Measurements from ENCODE around the gene MT1M.
"Not testable (repeated sequence)": the region's sequence is repeated elsewhere in the genome, so short reads cannot be mapped to it uniquely, and the experiment has no call there.

The MT1M gene

GRCh38 chr16:56649820-56650219 lies 17.4 kb downstream of the MT1M start:
- DNase-seq (ENCODE audit: low read depth in 3 of 3) = no peak

DNA sequence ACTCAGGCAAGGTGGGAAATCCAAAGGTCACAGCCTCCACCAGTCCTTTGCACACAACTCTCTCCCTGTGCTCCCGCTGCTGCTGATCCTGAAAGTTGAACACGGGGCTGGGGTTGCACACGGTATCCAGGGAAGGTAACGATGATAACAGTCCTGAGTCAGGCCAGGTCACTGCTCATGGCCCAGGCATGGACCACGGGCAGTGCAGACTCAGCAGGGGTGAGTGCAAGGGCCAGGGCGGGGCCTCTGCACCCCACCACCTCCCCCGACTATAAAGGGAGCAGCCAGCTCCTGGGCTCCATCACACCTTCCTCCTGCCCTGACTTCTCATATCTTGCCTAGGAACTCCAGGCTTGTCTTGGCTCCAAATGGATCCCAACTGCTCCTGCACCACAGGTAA lies 19.1 kb downstream of the MT1M start, which contains the start of gene MT1B:
Gene MT1B, plus strand, starts transcription at position 301 of the 400 bp plus-strand sequence. Its CDS starts 68 bp downstream, at position 369.
- DNase-seq (ENCODE audit: low read depth in 3 of 3) = no peak

- DNase-seq (ENCODE audit: low read depth in 3 of 3) = no peak
Measured at GRCh38 chr16:56652600-56652999, 20.1 kb downstream of the MT1M start.

GRCh38 chr16:56653218-56653617 lies 20.8 kb downstream of the MT1M start:
- no peak for DNase-seq (ENCODE audit: low read depth in 3 of 3)

GRCh38 chr16:56657555-56658326 lies 25.3 kb downstream of the MT1M start, which contains the start of gene MT1F:
Gene MT1F, plus strand, starts transcription at chr16:56657959. Its CDS starts 100 bp downstream, at chr16:56658059.
- DNase-seq (ENCODE audit: low read depth in 3 of 3) = peak in 2 of 3 donors; percentile 49 to 74

- no peak for DNase-seq (ENCODE audit: low read depth in 3 of 3)
Measured at GRCh38 chr16:56658327-56658875, 25.9 kb downstream of the MT1M start.

DNA sequence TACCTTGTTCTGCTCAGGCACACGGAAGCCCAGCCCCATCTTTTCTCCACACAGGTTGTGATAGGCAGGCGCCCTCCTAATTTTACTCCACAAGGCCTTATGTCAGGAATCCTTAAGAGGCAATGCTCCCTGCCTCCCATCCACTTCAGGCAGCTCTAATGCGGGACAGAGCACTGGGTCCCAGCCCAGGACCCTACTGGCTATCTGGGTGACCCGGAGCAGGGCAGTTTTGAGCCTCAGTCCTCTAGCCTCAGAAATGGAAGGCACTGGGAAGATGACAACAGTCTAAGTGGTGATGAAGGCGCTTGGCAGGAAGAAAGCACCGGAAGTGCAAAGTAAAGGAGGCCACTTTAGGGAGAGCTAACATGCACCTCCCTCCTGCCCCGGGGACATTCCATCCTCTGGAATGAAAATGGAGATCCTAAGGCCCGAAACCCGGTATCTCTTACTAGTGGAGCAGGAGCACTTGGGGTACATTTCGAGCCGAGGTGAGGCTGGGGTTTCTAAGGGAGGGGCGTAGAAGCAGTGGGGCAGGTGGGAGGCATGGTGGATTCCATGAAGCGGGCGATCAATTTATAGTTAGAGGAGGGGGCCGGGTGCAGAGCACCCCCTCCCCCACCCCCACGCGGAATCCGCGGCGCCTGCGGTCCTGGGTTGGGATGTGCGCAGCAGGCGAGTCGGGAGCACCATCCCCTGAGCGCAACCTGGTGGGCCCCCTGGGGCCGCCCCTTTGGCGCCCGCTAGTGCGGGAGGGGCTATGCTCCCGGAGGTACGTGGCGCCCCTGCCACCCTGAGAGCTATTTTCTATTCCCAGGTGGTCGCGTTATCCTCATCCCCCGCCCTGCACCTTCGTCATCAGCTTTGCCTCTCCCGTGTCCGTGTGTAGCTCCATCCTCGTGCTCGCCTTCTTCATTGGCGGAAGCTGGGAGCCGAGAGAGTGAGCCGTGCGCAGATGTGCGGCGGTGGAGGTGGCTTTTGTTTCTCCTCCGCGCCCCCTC lies 30.2 kb downstream of the MT1M start:
- DNase-seq (ENCODE audit: low read depth in 3 of 3) = no peak

GRCh38 chr16:56664506-56664905 lies 32.0 kb downstream of the MT1M start:
- DNase-seq (ENCODE audit: low read depth in 3 of 3) = no peak

- not testable (repeated sequence) for DNase-seq (ENCODE audit: low read depth in 3 of 3)
Measured at GRCh38 chr16:56665286-56666261, 33.1 kb downstream of the MT1M start.

DNA sequence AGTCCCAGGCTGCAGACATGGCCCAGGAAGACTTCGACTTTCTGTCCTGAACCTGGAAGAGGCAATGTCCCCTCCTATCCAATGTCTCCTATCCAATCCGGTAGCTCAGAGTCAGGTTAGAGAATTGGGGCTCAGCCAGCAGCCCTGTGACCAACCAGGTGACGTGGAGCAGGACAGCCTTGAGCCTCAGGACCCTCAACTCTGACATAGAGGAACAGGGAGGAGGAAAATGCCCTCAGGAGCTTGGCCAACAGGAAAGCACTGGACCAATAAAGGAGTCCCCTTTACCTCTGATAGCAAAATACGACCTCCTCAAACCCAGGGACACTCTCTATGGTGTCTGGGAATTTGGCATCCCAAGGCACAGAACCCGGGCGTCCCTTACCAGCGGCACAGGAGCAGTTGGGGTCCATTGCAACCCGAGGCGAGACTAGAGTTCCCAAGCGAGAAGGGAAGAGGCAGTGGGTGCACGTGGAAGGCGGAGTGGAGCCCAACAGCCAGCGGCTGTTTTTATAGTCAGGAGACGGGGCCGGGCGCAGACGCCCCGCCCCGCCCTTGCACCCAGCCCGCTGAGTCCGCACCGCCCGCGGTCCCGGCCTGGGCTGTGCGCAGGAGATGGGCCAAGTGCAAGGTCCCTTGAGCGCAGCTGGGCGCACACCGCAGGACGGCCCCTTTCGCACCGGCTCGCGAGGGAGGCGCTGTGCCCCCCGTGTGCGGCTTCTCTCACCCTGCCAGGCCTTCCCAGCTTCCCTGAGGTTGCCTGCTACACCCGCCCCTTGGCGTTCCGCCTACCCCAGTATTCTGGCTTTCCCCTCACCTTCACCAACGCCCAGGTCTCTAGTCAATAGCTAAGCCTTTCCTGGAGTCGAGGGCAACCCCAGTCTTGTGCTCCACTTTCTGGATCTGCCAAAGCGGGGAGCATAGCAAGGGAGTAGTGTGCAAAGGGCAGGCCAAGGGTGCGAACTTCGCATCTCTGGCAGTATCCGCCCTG lies 35.4 kb downstream of the MT1M start, which contains the start of gene MT1G:
Gene MT1G, minus strand, starts transcription at position 485 of the 991 bp plus-strand sequence. Its CDS starts 72 bp downstream, at position 413.
- no peak for DNase-seq (ENCODE audit: low read depth in 3 of 3)

DNA sequence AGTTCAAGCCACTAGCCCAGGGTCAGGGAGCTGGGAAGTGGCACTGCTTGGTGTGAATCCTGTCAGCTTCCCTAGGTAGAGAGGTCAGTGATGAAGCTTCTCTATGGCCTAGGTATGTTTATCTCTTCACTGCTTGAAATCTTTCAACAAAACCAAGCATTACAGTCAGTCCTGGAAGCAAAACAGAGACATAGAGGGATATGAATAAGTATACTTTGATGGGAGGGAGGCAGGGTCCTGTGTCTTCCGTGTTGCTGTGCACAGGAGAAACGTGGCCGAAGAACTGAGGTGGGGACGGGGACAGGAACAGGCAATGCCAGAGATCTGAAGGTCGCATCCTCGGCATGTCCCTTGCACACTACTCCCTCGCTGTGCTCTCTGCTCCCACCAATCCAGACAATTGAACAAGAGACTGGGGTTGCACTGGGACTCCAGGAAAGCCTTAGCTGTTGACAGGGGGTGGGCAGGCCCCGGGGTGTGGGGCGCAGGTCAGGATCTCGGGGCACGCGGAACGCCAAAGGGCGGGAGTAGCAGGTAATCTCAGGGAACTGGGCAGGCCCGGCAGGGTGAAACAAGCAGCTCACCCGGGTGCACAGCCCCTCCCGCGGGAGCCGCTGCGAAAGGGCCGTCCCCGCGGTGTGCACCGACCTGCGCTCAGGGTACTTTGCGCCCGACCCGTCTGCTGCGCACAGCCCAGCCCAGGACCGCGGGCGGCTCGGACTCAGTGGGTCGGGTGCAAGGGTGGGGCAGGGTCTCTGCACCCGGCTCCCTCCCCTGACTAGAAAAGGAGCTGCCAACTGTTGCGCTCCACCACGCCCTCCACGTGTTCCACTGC lies 36.8 kb downstream of the MT1M start, which contains the start of gene MT1H:
Gene MT1H, plus strand, starts transcription at position 810 of the 835 bp plus-strand sequence. CDS start 71 bp downstream, outside the sequence.
- no peak for DNase-seq (ENCODE audit: low read depth in 3 of 3)

- DNase-seq (ENCODE audit: low read depth in 3 of 3) = no peak
Measured at GRCh38 chr16:56669840-56670619, 37.6 kb downstream of the MT1M start.

DNA sequence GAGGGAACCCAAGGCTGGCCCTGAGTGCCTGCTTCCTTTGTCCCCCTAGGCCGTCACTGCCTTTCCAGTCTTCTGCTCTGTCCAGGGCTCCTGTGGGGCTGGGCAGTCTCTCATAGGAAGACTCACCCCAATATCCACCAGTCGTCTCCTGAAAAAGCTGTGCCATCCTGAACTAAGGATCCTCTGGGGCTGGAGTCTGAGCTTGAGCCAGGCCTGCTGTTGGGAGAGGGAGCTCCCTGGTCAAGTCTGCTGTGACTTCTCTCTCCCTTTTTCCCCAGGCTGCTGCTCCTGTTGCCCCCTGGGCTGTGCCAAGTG lies 38.1 kb downstream of the MT1M start:
- DNase-seq (ENCODE audit: low read depth in 3 of 3) = no peak

DNA sequence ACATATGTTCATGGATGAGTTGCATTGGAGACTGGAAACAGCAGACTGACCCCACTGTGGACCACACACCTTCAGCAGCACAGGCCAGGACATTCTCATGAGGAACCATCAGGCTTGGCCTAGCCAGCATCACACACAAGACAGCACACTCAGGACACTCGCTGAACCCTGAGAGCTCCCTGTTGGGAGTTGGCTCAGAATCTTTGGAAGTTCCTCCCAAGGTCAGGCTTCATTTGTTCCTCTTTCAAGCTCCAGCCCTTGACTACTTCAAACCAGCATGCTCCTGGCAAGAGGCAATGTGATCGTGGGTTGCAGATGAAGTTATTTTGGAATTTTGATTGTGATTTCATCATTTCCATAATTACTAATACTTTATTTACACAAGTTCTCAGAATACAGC lies 39.2 kb downstream of the MT1M start:
- not testable (repeated sequence) for DNase-seq (ENCODE audit: low read depth in 3 of 3)

DNA sequence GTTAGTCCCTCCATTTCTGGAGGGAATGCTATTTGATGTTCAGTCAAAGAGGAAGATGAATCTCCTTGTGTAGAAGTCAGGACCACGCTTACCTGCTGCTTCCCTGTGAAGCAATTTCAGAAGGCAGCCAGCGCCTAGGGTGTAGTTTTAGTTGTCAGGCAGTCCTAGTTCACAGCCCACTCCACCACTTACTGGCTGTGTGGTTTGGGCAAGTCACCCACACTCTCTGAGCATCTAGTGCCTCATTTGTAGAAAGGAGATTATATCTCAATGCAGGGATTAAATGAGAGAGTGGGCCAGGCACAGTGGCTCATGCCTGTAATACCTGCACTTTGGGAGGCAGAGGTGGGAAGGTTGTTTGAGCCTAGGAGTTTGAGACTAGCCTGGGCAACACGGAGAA lies 39.7 kb downstream of the MT1M start:
- not testable (repeated sequence) for DNase-seq (ENCODE audit: low read depth in 3 of 3)

DNA sequence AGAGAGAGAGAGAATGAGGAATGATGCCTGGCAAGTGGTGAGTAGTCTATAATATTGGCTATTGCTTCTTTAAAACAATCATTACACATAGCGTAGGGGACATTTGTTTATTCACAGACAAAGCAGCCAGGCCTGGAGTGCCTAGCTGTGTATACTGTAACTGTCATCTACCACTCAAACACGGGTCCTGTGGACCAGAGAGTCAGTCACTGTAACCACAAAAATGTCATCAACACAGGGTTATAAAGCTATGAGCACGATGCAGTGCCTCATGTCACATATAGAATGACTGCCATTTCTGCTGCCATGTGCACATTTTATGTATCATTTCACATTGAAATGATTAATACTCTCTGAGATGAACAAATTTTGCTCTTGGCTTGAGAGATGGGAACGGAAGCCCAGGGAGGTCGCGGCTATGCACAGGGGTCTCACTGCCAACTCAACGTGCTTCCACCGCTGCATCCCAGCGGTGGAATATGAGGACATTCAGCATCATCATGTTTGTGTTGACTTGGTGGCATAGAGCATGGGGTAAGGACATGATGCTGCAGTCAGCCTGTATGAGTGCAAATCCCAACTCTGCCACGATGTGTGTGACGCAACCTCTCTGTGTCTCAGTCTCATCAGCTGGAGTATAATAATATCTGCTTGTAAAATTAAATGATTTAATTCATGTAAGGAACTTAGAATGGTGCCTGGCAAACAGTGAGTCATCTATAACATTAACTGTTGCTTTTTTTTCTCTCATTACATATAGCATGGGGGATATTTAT lies 40.5 kb downstream of the MT1M start:
- no peak for DNase-seq (ENCODE audit: low read depth in 3 of 3)

GRCh38 chr16:56673921-56674320 lies 41.5 kb downstream of the MT1M start:
- DNase-seq (ENCODE audit: low read depth in 3 of 3) = no peak
